GM10248 (cell line): Measurements from ENCODE around the gene ATP1A4.

Source experiments
- CTCF ChIA-PET: fragments of 300-600 bp; sonication (Branson Sonifier 250); formaldehyde crosslinking; extraction: SDS; loops from one replicate; lab custom pipeline; 2021; ENCODE audit warnings: antibody characterized with exemption; lab: Yijun Ruan, JAX
- POLR2A ChIA-PET: fragments of 350-650 bp; sonication (Branson Sonifier 250); formaldehyde crosslinking; extraction: SDS; loops from one replicate; lab custom pipeline; 2020; ENCODE audit warnings: antibody characterized with exemption; lab: Yijun Ruan, JAX
- DNase-seq: peaks from one replicate; pipeline ENCODE4 v3.0.0; 2012; ENCODE audit errors: extremely low spot score
- CTCF ChIP-seq: IDR thresholded peaks from 2 replicates; pipeline ENCODE4 v1.5.1; 2012; ENCODE audit warnings: mild to moderate bottlenecking, low read depth; ENCODE audit errors: extremely low read depth, missing control alignments, control extremely low read depth

The ATP1A4 gene

GRCh38 chr1:160206036-160206389 is 54.6 kb downstream of the ATP1A4 start:
- CTCF ChIA-PET, result interaction anchor here (1.6 to 12.2 kb wide), 4 partner anchors 9 to 86 kb away, joined by 3 to 134 read pairs (median 30); partner anchors contain the start of gene CASQ1

GRCh38 chr1:160206421-160207117 is 55.2 kb downstream of the ATP1A4 start:
- TF ChIP-seq CTCF, result no peak
- ChIA-PET POLR2A (no interaction called here), CTCF (interaction anchor here (1.0 to 12.2 kb wide), 5 partner anchors 13 to 105 kb away, joined by 3 to 134 read pairs (median 10); partner anchors contain the start of gene CASQ1)
- no peak for DNase-seq

More at GRCh38 chr1:160206036-160206389, 54.6 kb downstream of the ATP1A4 start:
- POLR2A ChIA-PET, result no interaction called here
- TF ChIP-seq CTCF, result no peak
- peak; percentile 58 for DNase-seq

- DNase-seq, result no peak
- CTCF ChIA-PET, result interaction anchor here (1.0 to 12.2 kb wide), 7 partner anchors 8 to 129 kb away, joined by 3 to 134 read pairs (median 9); partner anchors contain the start of gene CASQ1
- POLR2A ChIA-PET, result no interaction called here
- TF ChIP-seq CTCF, result no peak
Observed at GRCh38 chr1:160207118-160207650, 55.8 kb downstream of the ATP1A4 start.

- no peak for TF ChIP-seq CTCF
- DNase-seq, result no peak
- ChIA-PET CTCF (interaction anchor here (1.0 to 12.2 kb wide), 7 partner anchors 9 to 130 kb away, joined by 3 to 134 read pairs (median 9); partner anchors contain the start of gene CASQ1), POLR2A (no interaction called here)
Observed at GRCh38 chr1:160207771-160208556, 56.6 kb downstream of the ATP1A4 start.

- TF ChIP-seq CTCF, result no peak
- CTCF ChIA-PET, result interaction anchor here (0.7 to 12.2 kb wide), 6 partner anchors 10 to 83 kb away, joined by 3 to 134 read pairs (median 10); partner anchors contain the start of gene CASQ1
- POLR2A ChIA-PET, result no interaction called here
- no peak for DNase-seq
Observed at GRCh38 chr1:160208557-160209320, 57.3 kb downstream of the ATP1A4 start.
